ENCODE results near the gene RANBP10.

RANBP10 gene

GRCh38 chr16:67713647-67714273 lies 92.6 kb downstream of the RANBP10 start:
- H3K36me3 ChIP-seq (ENCODE audit: insufficient read depth, low read length), result no peaks in the 10 kb centered on the region
- no peak overlapping the region for H3K4me3 ChIP-seq
- no peak overlapping the region for H3K27ac ChIP-seq
- H3K9me3 ChIP-seq (ENCODE audit: low read depth, low read length), result no peaks in the 10 kb centered on the region
- no peak for DNase-seq (ENCODE audit: low read depth, low spot score)
- no peak for TF ChIP-seq POLR2AphosphoS5 (IDR thresholded peaks at IDR 0.05; ENCODE audit: borderline replicate concordance, low read depth, low read length)
- H3K9ac ChIP-seq (ENCODE audit: insufficient read length), result no peak overlapping the region

- no peak for DNase-seq (ENCODE audit: low read depth, low spot score)
- H3K27ac ChIP-seq, result no peak overlapping the region
- TF ChIP-seq POLR2AphosphoS5 (IDR thresholded peaks at IDR 0.05; ENCODE audit: borderline replicate concordance, low read depth, low read length) (no peak), FOXP2 (optimal IDR thresholded peaks at IDR 0.05; ENCODE audit: control extremely low read depth, extremely low read length, insufficient read depth) (no peak), EZH2 (IDR thresholded peaks at IDR 0.05) (no peak)
- H3K9ac ChIP-seq (ENCODE audit: insufficient read length), result no peak overlapping the region
- H3K9me3 ChIP-seq (ENCODE audit: low read depth, low read length), result no peaks in the 10 kb centered on the region
- H3K4me3 ChIP-seq, result no peak overlapping the region
- H3K36me3 ChIP-seq (ENCODE audit: insufficient read depth, low read length), result no peaks in the 10 kb centered on the region
Measured at GRCh38 chr16:67710607-67711006, 95.8 kb downstream of the RANBP10 start.

GRCh38 chr16:67709050-67709449 lies 97.3 kb downstream of the RANBP10 start:
- H3K36me3 ChIP-seq (ENCODE audit: insufficient read depth, low read length), result no peaks in the 10 kb centered on the region
- H3K27ac ChIP-seq, result no peak overlapping the region
- DNase-seq (ENCODE audit: low read depth, low spot score), result no peak
- no peak overlapping the region for H3K9ac ChIP-seq (ENCODE audit: insufficient read length)
- TF ChIP-seq POLR2AphosphoS5 (IDR thresholded peaks at IDR 0.05; ENCODE audit: borderline replicate concordance, low read depth, low read length) (no peak), EZH2 (IDR thresholded peaks at IDR 0.05) (no peak), FOXP2 (optimal IDR thresholded peaks at IDR 0.05; ENCODE audit: control extremely low read depth, extremely low read length, insufficient read depth) (no peak)
- no peaks in the 10 kb centered on the region for H3K9me3 ChIP-seq (ENCODE audit: low read depth, low read length)
- no peak overlapping the region for H3K4me3 ChIP-seq

- no peak overlapping the region for H3K4me3 ChIP-seq
- no peak for DNase-seq (ENCODE audit: low read depth, low spot score)
- TF ChIP-seq POLR2AphosphoS5 (IDR thresholded peaks at IDR 0.05; ENCODE audit: borderline replicate concordance, low read depth, low read length) (no peak), EZH2 (IDR thresholded peaks at IDR 0.05) (no peak), FOXP2 (optimal IDR thresholded peaks at IDR 0.05; ENCODE audit: control extremely low read depth, extremely low read length, insufficient read depth) (no peak)
Measured at GRCh38 chr16:67708368-67708771, 98.0 kb downstream of the RANBP10 start.

GRCh38 chr16:67707790-67708189 lies 98.6 kb downstream of the RANBP10 start:
- Histone ChIP-seq H3K9ac (ENCODE audit: insufficient read length) (no peak overlapping the region), H3K4me3 (no peak overlapping the region), H3K27ac (no peak overlapping the region), H3K9me3 (ENCODE audit: low read depth, low read length) (no peaks in the 10 kb centered on the region), H3K36me3 (ENCODE audit: insufficient read depth, low read length) (no peaks in the 10 kb centered on the region)
- DNase-seq (ENCODE audit: low read depth, low spot score), result no peak
- no peak for TF ChIP-seq EZH2 (IDR thresholded peaks at IDR 0.05)
- TF ChIP-seq POLR2AphosphoS5 (IDR thresholded peaks at IDR 0.05; ENCODE audit: borderline replicate concordance, low read depth, low read length), result no peak
- TF ChIP-seq FOXP2 (optimal IDR thresholded peaks at IDR 0.05; ENCODE audit: control extremely low read depth, extremely low read length, insufficient read depth), result no peak

More at GRCh38 chr16:67708368-67708771, 98.0 kb downstream of the RANBP10 start:
- no peak overlapping the region for H3K9ac ChIP-seq (ENCODE audit: insufficient read length)
- H3K27ac ChIP-seq, result no peak overlapping the region
- H3K36me3 ChIP-seq (ENCODE audit: insufficient read depth, low read length), result no peaks in the 10 kb centered on the region
- H3K9me3 ChIP-seq (ENCODE audit: low read depth, low read length), result no peaks in the 10 kb centered on the region

- DNase-seq (ENCODE audit: low read depth, low spot score), result no peak
- Histone ChIP-seq H3K27ac (no peak overlapping the region), H3K9me3 (ENCODE audit: low read depth, low read length) (no peaks in the 10 kb centered on the region), H3K9ac (ENCODE audit: insufficient read length) (no peak overlapping the region), H3K4me3 (no peak overlapping the region), H3K36me3 (ENCODE audit: insufficient read depth, low read length) (no peaks in the 10 kb centered on the region)
- TF ChIP-seq POLR2AphosphoS5 (IDR thresholded peaks at IDR 0.05; ENCODE audit: borderline replicate concordance, low read depth, low read length), result no peak
- no peak for TF ChIP-seq EZH2 (IDR thresholded peaks at IDR 0.05)
- TF ChIP-seq FOXP2 (optimal IDR thresholded peaks at IDR 0.05; ENCODE audit: control extremely low read depth, extremely low read length, insufficient read depth), result no peak
Measured at GRCh38 chr16:67707210-67707609, 99.2 kb downstream of the RANBP10 start.

GRCh38 chr16:67704110-67704509 lies 102.2 kb downstream of the RANBP10 start:
- DNase-seq (ENCODE audit: low read depth, low spot score), result no peak
- H3K36me3 ChIP-seq (ENCODE audit: insufficient read depth, low read length), result no peaks in the 10 kb centered on the region
- no peak overlapping the region for H3K9ac ChIP-seq (ENCODE audit: insufficient read length)
- no peaks in the 10 kb centered on the region for H3K9me3 ChIP-seq (ENCODE audit: low read depth, low read length)
- no peak for TF ChIP-seq EZH2 (IDR thresholded peaks at IDR 0.05)
- TF ChIP-seq POLR2AphosphoS5 (IDR thresholded peaks at IDR 0.05; ENCODE audit: borderline replicate concordance, low read depth, low read length), result no peak
- no peak for TF ChIP-seq FOXP2 (optimal IDR thresholded peaks at IDR 0.05; ENCODE audit: control extremely low read depth, extremely low read length, insufficient read depth)
- no peak overlapping the region for H3K4me3 ChIP-seq
- H3K27ac ChIP-seq, result no peak overlapping the region

- Histone ChIP-seq H3K9me3 (ENCODE audit: low read depth, low read length) (no peaks in the 10 kb centered on the region), H3K4me3 (no peak overlapping the region), H3K9ac (ENCODE audit: insufficient read length) (no peak overlapping the region), H3K36me3 (ENCODE audit: insufficient read depth, low read length) (no peaks in the 10 kb centered on the region), H3K27ac (no peak overlapping the region)
- no peak for DNase-seq (ENCODE audit: low read depth, low spot score)
- TF ChIP-seq POLR2AphosphoS5 (IDR thresholded peaks at IDR 0.05; ENCODE audit: borderline replicate concordance, low read depth, low read length), result no peak
- TF ChIP-seq FOXP2 (optimal IDR thresholded peaks at IDR 0.05; ENCODE audit: control extremely low read depth, extremely low read length, insufficient read depth), result no peak
- no peak for TF ChIP-seq EZH2 (IDR thresholded peaks at IDR 0.05)
Measured at GRCh38 chr16:67703626-67704025, 102.7 kb downstream of the RANBP10 start.

- no peak for TF ChIP-seq EZH2 (IDR thresholded peaks at IDR 0.05)
- TF ChIP-seq POLR2AphosphoS5 (IDR thresholded peaks at IDR 0.05; ENCODE audit: borderline replicate concordance, low read depth, low read length), result no peak
- no peak for TF ChIP-seq FOXP2 (optimal IDR thresholded peaks at IDR 0.05; ENCODE audit: control extremely low read depth, extremely low read length, insufficient read depth)
- H3K27ac ChIP-seq, result no peak overlapping the region
- no peak overlapping the region for H3K9ac ChIP-seq (ENCODE audit: insufficient read length)
- no peaks in the 10 kb centered on the region for H3K36me3 ChIP-seq (ENCODE audit: insufficient read depth, low read length)
- no peak for DNase-seq (ENCODE audit: low read depth, low spot score)
- H3K4me3 ChIP-seq, result no peak overlapping the region
- no peaks in the 10 kb centered on the region for H3K9me3 ChIP-seq (ENCODE audit: low read depth, low read length)
Measured at GRCh38 chr16:67702130-67702529, 104.2 kb downstream of the RANBP10 start.

All from SK-N-MC (cell line).